Left kidney (tissue), 1 donor: ENCODE measurements around the gene ARMC8. TPM values are rescaled to one million over a fixed set of nuclear protein-coding genes. Genes with fewer than 3 reads are reported as not detected.

Experiments used
- polyA plus RNA-seq: library from polyadenylated mRNA; unstranded; fragments of 120-200 nt; gene quantifications from one replicate; pipeline ENCODE4 v1.2.1, GENCODE V29; 2013; ENCODE audit not compliant: insufficient read length

The ARMC8 gene
- polyA plus RNA-seq, 1 donor: 55.3 TPM

Other genes starting within 250 kb of the ARMC8 start
- 2.7 TPM for gene CLDN18, start 177.1 kb upstream of the ARMC8 start, polyA plus RNA-seq
- 26.7 TPM for gene DZIP1L, start 71.7 kb upstream of the ARMC8 start, polyA plus RNA-seq
- 1.8 TPM for gene A4GNT, start 54.9 kb upstream of the ARMC8 start, polyA plus RNA-seq
- 23.4 TPM for gene DBR1, start 12.4 kb upstream of the ARMC8 start, polyA plus RNA-seq
- gene NME9, start 142.6 kb downstream of the ARMC8 start, polyA plus RNA-seq: 4.8 TPM
- gene MRAS, start 161.3 kb downstream of the ARMC8 start, polyA plus RNA-seq: 29.7 TPM
- gene ESYT3, start 247.3 kb downstream of the ARMC8 start, polyA plus RNA-seq: 3.1 TPM